HPDE6-E6E7 (cell line): ENCODE measurements around the gene MRPL19.

Source experiments
- DNase-seq: peaks from one replicate; pipeline ENCODE4 v3.0.0; 2011; ENCODE audit warnings: missing footprints; ENCODE audit errors: extremely low spot score

Gene MRPL19

DNA sequence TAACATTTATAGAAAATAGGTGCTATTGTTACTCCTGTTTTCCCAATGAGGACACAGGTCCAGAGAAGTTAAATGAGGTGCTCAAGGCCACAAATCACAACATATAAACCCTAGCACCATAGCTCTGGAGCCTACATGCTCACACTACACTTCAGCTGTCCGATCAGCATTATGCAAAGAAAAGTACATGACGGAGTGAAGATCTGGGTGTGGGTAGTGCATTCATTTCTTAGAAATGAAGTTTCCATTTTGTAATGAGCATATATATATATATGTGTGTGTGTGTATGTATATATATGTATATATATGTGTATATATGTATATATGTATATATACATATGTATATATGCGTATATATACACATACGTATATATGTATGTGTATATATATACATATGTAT lies 30.2 kb upstream of the MRPL19 start:
- no peak for DNase-seq

- no peak for DNase-seq
These were observed 29.6 kb upstream of the MRPL19 start for GRCh38 chr2:75616933-75617332.

DNA sequence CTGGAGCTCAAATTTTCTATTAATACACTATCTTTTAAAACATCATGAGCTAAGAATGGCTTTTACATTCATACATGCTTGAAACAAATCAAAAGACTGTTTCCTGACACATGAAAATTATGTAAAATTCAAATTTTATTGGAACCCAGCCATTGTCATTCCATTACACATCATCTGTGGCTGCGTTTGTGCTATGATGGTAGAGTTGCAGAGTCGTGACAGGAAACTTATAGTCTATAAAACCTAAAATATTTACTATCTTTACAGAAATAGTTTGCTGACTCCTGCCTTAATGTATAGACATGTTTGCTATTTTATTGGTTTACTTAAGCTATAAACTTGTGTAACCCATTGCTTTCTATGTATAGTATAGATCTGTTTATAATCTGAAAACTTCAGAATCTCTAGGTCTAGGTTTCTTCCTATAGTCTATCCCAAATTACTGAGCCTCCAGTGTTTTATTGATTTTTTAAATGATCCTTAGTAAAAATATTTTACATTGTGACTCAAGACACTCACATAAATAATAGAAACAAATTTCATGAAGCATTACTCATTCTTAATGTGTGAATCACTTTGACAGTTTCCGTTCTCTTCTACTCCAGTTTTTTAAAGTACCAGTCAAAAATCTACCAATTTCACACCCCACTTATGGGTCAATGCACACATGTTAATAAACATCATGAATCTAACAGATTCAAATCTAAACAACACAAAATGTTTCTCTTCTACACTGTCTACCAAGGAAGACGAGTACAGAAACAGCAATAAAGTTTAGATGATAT lies 26.4 kb upstream of the MRPL19 start:
- no peak for DNase-seq

DNA sequence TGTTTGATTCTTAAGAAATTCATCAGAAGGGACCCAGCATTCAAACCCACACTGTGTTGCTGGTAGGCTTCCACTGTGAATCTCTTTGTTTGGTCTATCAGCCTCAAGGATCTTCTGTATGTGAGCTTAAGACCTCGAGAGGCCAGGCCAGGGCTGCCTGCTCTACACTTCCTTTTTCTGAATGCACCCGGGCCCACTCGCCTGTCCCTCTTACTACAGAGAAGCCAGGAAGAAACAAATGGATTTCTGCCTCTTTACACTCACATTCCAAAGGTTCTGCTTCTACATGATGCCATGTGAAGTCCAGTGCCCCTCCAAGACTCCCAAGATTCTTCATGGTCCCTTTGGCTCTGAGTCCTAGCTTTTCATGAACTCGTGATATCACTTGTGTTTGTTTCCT lies 25.4 kb upstream of the MRPL19 start:
- no peak for DNase-seq

GRCh38 chr2:75622500-75622899 lies 24.1 kb upstream of the MRPL19 start:
- no peak for DNase-seq

DNA sequence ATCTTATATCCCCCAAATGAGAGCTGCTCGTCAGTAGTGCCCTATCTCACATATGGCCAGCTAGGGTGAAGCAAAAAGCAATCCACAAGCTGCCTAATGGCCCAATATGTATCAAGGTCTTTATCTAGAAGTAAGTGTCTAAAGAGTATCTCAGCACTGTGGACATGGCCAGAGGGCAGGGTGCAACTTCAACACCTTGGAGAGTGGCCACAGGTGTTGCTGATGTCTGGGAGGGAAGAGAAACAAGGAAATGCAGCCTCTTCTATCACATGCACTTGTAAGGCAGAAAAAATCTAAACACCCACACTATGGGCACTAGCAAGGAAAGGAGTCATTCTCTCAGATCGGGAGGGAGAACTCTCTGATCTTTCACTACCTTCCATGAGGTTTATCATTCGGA lies 23.7 kb upstream of the MRPL19 start:
- DNase-seq = no peak

DNA sequence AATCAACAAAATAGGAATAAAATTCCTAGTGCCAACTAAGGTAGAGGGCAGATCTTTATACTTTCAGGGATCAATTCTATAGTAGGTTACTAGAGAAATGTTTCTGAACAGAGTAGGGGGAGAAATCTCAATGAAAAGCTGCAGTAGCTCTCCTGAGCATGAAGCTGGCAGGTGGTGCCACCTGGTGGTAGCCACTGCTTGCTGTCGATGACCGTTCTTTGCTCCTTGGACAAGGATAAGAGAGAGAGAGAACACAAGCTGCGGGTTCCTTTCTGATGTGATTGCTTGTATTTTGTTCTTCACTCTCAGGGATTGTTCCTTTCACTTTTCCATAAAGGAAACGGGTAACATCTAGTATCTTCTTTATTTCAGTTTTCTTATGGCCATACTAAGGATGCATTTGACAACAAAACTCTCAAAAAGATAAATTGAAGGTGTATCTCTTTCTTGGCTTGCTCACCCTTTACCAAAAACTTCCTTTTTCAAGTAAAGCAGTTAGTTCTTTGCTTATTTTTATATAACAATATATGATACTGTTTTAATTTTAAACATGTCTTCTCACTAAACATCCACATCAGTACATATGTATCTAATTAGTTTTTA lies 18.6 kb upstream of the MRPL19 start:
- peak; percentile 66 for DNase-seq

- no peak for DNase-seq
These were observed 14.4 kb upstream of the MRPL19 start for GRCh38 chr2:75632091-75632701.

DNA sequence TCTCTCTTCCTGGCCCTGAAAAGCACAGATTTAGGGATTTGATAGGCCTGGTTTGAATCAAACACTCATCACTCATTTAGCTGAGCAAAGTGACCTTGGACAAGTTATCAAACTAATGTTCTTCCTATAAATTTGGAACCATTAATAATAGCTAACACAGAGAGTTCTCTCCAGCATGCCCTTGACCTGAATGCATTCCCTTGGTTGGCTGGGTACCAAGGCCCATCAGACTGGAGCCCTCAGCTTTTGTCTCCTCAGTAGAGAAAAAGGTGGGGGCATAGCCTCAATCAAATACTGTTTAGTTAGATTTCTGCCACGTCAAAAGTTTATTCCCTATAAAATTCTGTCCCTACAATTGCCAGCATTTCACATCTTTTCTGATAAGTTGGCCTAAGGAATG lies 13.8 kb upstream of the MRPL19 start:
- DNase-seq = no peak

GRCh38 chr2:75633620-75634019 lies 13.0 kb upstream of the MRPL19 start:
- no peak for DNase-seq

DNA sequence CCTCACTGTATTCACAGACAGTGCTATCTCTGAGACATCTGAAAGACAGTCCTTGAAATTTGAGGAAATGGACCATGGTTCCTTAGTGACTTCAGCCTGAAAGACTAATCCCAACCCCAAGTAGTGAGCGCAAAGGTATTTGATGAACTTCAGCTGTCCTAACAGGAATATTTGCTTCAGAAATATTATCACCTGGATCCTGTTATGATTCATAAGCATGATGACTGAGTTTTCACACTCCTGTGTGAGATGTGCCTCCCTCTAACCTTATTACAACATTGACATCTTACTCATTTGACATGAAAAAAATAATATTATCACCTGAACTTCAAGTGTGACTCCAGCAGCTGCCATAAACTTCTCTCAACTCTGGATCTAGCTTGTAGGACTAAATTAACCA lies 11.6 kb upstream of the MRPL19 start:
- peak; percentile 42 for DNase-seq

DNA sequence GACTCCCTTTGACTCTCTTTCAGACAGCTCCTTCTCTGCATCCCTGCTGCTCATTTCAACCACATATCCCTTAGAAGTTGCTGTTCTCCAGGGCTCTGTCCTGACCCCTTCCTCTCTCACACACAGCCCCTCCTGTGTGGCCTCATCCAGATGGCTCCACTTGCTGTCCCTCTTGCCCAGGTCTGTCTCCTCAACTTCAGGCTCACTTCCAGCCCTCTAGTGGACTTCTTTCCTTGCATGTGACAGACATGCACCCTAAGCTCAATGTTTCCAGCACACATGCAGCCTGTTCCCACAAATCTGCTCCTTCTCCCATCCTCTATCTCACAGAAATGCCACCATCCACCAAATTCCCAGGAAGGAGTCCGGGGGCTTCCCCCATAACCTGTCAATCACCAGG lies 9.0 kb upstream of the MRPL19 start:
- no peak for DNase-seq

DNA sequence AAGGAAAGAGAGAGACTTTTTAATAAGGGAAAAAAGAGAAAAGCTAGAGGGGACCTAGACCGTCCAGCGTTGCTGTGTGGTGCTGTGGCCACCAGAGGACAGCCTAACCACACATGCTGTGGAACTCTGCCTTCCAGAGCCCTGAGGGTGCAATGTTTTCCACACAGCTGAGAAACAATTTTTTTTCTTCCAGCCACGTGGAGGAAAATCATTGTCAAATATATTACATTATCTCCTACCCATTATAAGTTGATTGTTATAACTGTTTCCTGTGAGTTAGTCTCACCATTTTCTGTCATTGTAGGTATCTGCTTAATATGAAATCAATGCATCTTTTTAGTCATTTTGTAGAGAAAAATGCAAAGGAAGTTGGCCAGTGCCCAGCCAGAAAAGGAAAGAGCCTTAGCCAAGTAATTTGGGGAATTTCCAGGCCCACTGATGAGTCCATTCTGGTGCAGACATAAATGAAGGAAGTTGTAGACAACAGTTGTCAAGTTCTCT lies 5.9 kb upstream of the MRPL19 start:
- peak; percentile 58 for DNase-seq

- no peak for DNase-seq
These were observed 5.0 kb upstream of the MRPL19 start for GRCh38 chr2:75641587-75641986.

GRCh38 chr2:75643980-75644379 lies 2.6 kb upstream of the MRPL19 start:
- DNase-seq = no peak

DNA sequence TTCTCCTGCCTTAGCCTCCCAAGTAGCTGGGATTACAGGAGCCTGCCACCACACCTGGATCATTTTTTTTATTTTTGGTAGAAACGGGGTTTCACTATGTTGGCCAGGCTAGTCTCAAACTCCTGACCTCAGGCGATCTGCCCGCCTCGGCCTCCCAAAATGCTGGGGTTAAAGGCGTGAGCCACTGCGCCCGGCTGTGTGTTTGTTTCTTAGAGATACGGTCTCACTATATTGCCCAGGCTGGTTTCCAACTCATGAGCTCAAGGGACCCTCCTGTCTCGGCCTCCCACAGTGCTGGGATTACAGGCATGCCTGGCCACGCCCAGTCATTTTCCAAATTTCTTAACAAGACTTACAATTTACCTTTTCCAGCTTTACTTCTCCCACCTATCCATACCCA lies 940 bp upstream of the MRPL19 start:
- DNase-seq = no peak

DNA sequence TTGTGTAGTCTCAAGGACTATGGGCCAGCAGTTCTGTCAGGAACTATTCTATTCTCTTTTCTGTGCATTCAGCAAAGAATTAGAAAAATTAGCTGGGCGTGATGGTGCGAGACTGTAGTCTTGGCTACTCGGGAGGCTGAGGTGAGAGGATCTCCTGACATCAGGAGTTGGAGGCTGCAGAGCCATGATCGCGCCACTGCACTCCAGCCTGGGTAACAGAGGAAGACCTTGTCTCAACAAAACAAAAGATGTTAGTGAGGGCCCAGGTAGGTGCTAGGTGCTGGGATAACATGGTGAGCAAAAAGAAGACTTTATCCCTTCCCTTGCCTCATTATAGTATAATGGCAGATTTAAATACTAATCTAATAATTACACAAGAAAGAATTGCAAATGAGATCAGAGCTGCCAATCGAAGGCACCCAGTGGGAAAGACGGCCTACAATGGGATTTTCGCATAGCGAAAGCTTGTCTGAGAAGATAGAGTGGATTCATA lies 447 bp upstream of the MRPL19 start:
- no peak for DNase-seq

GRCh38 chr2:75647771-75648170 lies 1.2 kb downstream of the MRPL19 start:
- DNase-seq = no peak

- DNase-seq = no peak
These were observed 7.4 kb downstream of the MRPL19 start for GRCh38 chr2:75654012-75654411.

DNA sequence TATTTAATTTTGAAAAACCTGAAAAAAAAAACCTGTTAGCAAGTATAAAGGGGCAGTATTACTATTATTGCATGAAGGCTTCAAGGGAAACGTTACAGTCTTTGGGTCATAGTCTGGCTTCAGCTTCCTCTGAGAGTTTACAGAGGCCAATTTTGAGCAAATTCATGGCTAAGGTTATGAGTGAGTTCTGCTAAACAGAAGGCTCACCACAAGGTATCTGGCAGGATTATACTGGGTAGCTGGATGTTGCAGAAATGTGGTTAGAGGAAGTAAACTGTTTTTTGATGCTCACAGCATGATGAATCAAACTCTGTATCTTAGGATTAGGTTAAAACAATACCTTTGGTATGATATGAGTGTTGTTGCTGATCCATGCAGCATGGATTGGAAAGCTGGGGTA lies 9.3 kb downstream of the MRPL19 start:
- no peak for DNase-seq

DNA sequence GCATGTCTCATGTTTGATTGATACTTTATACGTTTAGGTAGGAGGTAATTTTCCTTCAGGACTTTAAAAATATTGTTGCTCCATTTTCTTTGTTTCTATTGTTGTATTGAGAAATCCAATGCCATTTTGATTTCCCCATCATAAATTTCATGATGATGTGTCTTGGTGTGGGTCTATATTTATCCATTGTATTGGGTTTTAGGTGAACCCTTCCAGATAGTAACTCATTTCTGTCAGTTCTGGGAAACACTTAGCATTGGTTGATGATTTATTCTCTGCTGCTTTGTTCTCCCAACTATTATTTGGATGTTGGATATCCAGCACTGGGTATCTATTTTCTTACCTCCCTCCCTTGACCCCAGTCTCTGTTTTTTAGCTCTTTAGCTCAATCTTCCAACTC lies 10.0 kb downstream of the MRPL19 start:
- no peak for DNase-seq

DNA sequence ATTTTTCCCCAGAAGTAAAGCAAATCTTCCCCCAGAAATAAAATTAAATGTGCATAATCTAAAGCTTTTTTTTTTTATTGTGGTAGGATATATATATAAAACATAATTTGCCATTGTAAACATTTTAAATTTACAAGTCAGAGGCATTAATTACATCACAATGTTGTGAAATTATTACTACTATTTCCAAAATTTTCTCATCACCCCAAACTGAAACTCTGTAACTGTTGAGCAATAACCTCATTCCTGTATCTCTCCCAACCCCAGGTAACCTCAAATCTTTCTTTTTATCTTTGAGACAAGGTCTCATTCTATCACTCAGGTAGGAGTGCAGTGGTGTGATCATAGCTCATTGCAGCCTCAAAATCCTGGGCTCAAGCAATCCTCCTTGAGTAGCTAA lies 11.2 kb downstream of the MRPL19 start:
- no peak for DNase-seq

DNA sequence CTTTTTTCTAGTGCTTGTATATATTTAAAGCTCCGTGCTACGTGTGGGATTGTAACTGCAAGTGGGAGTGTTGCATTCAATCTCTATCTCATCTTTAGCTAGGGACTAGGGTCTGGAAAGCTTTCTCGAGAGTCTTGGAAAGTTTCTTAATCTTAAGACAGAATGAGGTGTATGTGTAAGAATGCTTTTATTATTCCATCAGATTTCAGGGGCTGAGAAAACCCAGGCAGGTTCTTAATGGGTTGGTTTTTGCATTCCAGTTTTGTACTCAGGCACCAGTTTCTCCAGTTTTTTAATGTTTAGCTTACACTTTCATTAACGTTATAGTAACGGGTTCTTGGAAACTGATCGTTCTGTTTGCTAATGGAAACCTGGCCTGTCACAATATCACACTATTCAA lies 20.3 kb downstream of the MRPL19 start:
- no peak for DNase-seq
